GM18520 (cell line): ENCODE data around the gene LRRC45.
A peak's percentile ranks its signal among the peaks of the same experiment; 100 is the strongest.
"Not testable (repeated sequence)": the region's sequence is repeated elsewhere in the genome, so short reads cannot be mapped to it uniquely, and the experiment has no call there.

Experiments used
- ATAC-seq: cut with Tn5 transposase; IDR thresholded peaks from one replicate; pipeline ENCODE4 v1.9.1; 2021; ENCODE audit not compliant: unreplicated experiment

Gene LRRC45

GRCh38 chr17:82031885-82032627 is 9.0 kb downstream of the LRRC45 start:
- ATAC-seq: no peak

GRCh38 chr17:82033359-82034085 is 10.4 kb downstream of the LRRC45 start:
- no peak for ATAC-seq

GRCh38 chr17:82034371-82035011 is 11.4 kb downstream of the LRRC45 start:
- no peak for ATAC-seq

- no peak for ATAC-seq
Observed at GRCh38 chr17:82035488-82035887, 12.4 kb downstream of the LRRC45 start.

- ATAC-seq: no peak
Observed at GRCh38 chr17:82035956-82036633, 13.0 kb downstream of the LRRC45 start.

- no peak for ATAC-seq
Observed at GRCh38 chr17:82036634-82037091, 13.6 kb downstream of the LRRC45 start.

- peak; percentile 70 for ATAC-seq
Observed at GRCh38 chr17:82037092-82037888, 14.2 kb downstream of the LRRC45 start, which contains the start of gene DCXR. TSS of gene DCXR (minus strand) at chr17:82037697. CDS start at chr17:82037682, 15 bp downstream.

- no peak for ATAC-seq
Observed at GRCh38 chr17:82037889-82038195, 14.7 kb downstream of the LRRC45 start.

- ATAC-seq: not testable (repeated sequence)
Observed at GRCh38 chr17:82038796-82039409, 15.8 kb downstream of the LRRC45 start.

GRCh38 chr17:82039695-82040299 is 16.7 kb downstream of the LRRC45 start:
- no peak for ATAC-seq

GRCh38 chr17:82041144-82041814 is 18.2 kb downstream of the LRRC45 start:
- ATAC-seq: no peak

GRCh38 chr17:82042649-82043048 is 19.5 kb downstream of the LRRC45 start:
- no peak for ATAC-seq

- no peak for ATAC-seq
Observed at GRCh38 chr17:82043507-82043906, 20.4 kb downstream of the LRRC45 start.

GRCh38 chr17:82045936-82046484 is 22.9 kb downstream of the LRRC45 start:
- no peak for ATAC-seq

GRCh38 chr17:82046903-82047302 is 23.8 kb downstream of the LRRC45 start:
- ATAC-seq: no peak

- ATAC-seq: no peak
Observed at GRCh38 chr17:82047379-82047778, 24.3 kb downstream of the LRRC45 start.

GRCh38 chr17:82047914-82048570 is 24.9 kb downstream of the LRRC45 start:
- ATAC-seq: no peak

GRCh38 chr17:82048571-82048971 is 25.5 kb downstream of the LRRC45 start:
- no peak for ATAC-seq
